Type B pancreatic cell (in vitro differentiated cells): Measurements from ENCODE around the gene EML3. TPM values are rescaled to one million over a fixed set of nuclear protein-coding genes. Genes with fewer than 3 reads are reported as not detected.

Experiments used
- DNase-seq: peaks from one replicate; pipeline ENCODE4 v3.0.0; 2021; ENCODE audit warnings: mixed read lengths; ENCODE audit not compliant: unreplicated experiment; ENCODE audit errors: extremely low spot score
- H3K27ac Mint-ChIP-seq: 2 replicates; pipeline ENCODE4 v1.8.0; 2021; ENCODE audit warnings: mild to moderate bottlenecking, mixed read lengths
- H3K27me3 Mint-ChIP-seq: 2 replicates; pipeline ENCODE4 v1.8.0; 2021; ENCODE audit warnings: mixed read lengths
- H3K36me3 Mint-ChIP-seq: 2 replicates; pipeline ENCODE4 v1.8.0; 2021; ENCODE audit warnings: mixed read lengths
- H3K4me1 Mint-ChIP-seq: one replicate; pipeline ENCODE4 v1.8.0; 2021; ENCODE audit warnings: mixed read lengths; ENCODE audit not compliant: unreplicated experiment
- H3K4me3 Mint-ChIP-seq: 2 replicates; pipeline ENCODE4 v1.8.0; 2021; ENCODE audit warnings: mild to moderate bottlenecking, mixed read lengths
- H3K9me3 Mint-ChIP-seq: 2 replicates; pipeline ENCODE4 v1.8.0; 2021; ENCODE audit warnings: mixed read lengths
- total RNA-seq: library from RNA; stranded (reverse); gene quantifications from 2 replicates; pipeline ENCODE4 v1.2.1, GENCODE V29; 2021; ENCODE audit warnings: low replicate concordance
- TF ChIP-seq, protein P1 (sequence below): fragments of 200-600 bp; sonication (generic); conservative IDR thresholded peaks from 2 replicates; pipeline ENCODE4 v1.5.0; 2021; ENCODE audit warnings: antibody characterized with exemption, mild to moderate bottlenecking

Gene EML3
- total RNA-seq, 1 donor from 2014 or later = 46.0 TPM

- H3K27ac Mint-ChIP-seq = peak overlapping the region; percentile 80
- peaks cover 3% of the 10 kb centered on the region for H3K27me3 Mint-ChIP-seq
- peak overlapping the region; percentile 87 for H3K4me3 Mint-ChIP-seq
- H3K9me3 Mint-ChIP-seq = no peaks in the 10 kb centered on the region
- TF ChIP-seq, protein P1, sequence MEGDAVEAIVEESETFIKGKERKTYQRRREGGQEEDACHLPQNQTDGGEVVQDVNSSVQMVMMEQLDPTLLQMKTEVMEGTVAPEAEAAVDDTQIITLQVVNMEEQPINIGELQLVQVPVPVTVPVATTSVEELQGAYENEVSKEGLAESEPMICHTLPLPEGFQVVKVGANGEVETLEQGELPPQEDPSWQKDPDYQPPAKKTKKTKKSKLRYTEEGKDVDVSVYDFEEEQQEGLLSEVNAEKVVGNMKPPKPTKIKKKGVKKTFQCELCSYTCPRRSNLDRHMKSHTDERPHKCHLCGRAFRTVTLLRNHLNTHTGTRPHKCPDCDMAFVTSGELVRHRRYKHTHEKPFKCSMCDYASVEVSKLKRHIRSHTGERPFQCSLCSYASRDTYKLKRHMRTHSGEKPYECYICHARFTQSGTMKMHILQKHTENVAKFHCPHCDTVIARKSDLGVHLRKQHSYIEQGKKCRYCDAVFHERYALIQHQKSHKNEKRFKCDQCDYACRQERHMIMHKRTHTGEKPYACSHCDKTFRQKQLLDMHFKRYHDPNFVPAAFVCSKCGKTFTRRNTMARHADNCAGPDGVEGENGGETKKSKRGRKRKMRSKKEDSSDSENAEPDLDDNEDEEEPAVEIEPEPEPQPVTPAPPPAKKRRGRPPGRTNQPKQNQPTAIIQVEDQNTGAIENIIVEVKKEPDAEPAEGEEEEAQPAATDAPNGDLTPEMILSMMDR = no peak
- H3K4me1 Mint-ChIP-seq = peaks cover 59% of the 10 kb centered on the region
- H3K36me3 Mint-ChIP-seq = peaks cover 25% of the 10 kb centered on the region
- no peak for DNase-seq
These were observed 9.5 kb downstream of the EML3 start for GRCh38 chr11:62603072-62603408.

DNA sequence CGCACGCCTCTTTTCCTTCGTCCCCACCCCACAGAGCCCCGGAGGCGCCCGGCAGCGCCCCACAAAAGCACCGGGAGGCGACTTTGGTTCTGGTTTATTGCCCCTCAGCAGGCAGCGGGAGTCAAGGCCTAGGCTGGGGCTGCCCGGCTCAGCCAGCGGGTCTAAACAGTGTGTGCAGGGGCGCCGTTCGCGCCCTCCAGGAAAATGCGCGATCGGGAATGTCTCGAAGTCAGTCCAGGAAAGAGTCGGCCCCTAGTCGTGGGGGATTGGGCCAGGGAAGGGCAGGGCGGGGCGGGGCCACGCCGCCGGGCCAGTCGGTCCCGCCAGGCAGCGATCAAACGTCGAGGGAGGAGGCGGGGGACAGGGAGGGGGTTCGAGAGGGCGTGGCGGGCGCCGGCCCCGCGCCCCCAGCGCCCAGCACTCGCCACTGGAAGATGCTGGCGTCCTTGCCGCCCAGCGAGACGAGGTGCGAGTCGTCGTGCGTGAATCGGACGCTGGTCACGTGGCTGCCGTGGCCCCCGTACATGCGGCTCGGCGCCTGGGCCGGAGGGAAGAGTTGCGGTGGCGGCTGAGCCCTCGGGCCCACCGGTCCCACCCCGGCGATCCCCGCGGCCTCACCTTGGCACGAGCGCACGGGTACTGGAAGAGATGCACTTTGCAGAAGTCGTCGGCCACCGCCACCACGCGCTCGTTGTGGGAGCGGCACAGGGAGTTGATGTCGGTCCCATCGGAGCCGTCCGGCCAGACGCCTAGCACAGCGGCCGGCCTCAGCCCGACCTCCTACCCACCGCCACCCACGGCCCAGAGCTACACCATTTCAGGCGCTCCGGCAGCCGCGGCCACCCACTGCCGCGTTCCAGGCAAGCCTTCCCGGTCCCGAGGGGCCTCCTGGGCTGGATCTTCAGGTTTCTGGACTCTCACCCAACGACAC is 10.2 kb downstream of the EML3 start:
- peaks cover 3% of the 10 kb centered on the region for H3K27me3 Mint-ChIP-seq
- no peaks in the 10 kb centered on the region for H3K9me3 Mint-ChIP-seq
- H3K36me3 Mint-ChIP-seq = peaks cover 31% of the 10 kb centered on the region
- TF ChIP-seq, protein P1 = no peak
- H3K4me3 Mint-ChIP-seq = peak overlapping the region; percentile 94
- H3K27ac Mint-ChIP-seq = peak overlapping the region; percentile 100
- peaks cover 54% of the 10 kb centered on the region for H3K4me1 Mint-ChIP-seq
- no peak for DNase-seq

DNA sequence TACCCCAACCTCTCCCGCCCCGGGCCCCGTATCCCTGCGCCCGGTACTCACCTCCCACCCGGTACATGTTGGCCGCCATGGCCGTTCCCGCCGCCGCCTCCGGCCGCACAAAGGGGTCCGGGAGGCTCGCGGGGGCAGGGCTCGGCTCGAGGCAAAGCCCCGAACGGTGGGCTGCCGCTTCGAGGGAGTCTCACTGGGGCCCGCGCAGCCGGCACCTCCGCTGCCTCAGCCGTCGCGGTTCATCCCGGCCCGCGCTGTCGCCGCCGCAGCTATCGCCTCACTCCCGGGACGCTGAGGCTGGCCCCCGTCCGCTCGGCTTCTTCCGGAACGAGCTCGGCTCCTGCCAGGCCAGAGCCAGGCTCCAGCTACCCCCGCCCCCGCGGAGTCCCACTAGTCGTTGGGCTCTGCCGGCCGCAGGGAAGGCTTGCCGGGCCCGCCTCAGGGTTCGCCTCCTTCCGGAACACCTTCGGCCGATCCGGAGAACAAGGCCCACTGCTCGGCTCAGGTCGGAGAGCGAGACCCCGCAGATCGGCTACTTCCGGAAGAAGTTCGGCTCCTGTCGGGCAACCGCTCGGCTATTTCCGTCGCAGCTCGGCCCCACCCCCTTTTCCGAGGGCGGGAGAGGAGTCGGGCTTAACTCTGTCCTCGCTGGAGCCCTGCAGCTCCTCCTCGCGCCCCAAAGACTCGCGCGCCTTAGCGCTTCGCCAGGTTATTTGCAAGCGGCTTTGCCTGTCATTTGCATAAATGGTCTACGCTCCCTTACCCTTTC is 11.0 kb downstream of the EML3 start, which contains the start of gene MTA2:
Gene MTA2, minus strand, starts transcription at position 494 of the 769 bp plus-strand sequence. Its CDS starts 415 bp downstream, at position 79.
- Mint-ChIP-seq H3K9me3 (no peaks in the 10 kb centered on the region), H3K4me3 (peak within 1 kb of the TSS; percentile 94), H3K27me3 (peaks cover 3% of the 10 kb centered on the region), H3K4me1 (peaks cover 50% of the 10 kb centered on the region), H3K27ac (peak within 1 kb of the TSS; percentile 100), H3K36me3 (peaks cover 31% of the 10 kb centered on the region)
- DNase-seq = peak; percentile 100
- TF ChIP-seq, protein P1 = no peak

DNA sequence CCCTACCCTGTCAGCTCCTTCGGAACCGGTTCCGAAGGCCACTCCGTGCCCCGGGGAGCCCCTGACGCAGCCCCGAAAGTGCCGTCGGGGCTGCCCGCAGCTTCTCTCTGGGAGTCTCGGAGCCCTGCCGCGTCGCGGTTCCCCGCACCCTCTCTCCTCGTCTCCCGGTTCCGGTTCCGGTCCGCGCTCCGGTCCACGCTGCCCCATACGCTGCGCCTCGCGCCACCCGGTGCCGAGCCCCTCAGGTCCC is 11.5 kb downstream of the EML3 start:
- H3K4me1 Mint-ChIP-seq = peaks cover 47% of the 10 kb centered on the region
- TF ChIP-seq, protein P1 = no peak
- H3K9me3 Mint-ChIP-seq = no peaks in the 10 kb centered on the region
- no peak for DNase-seq
- peaks cover 3% of the 10 kb centered on the region for H3K27me3 Mint-ChIP-seq
- H3K27ac Mint-ChIP-seq = peak overlapping the region; percentile 100
- peaks cover 31% of the 10 kb centered on the region for H3K36me3 Mint-ChIP-seq
- peak overlapping the region; percentile 94 for H3K4me3 Mint-ChIP-seq

- Mint-ChIP-seq H3K36me3 (peaks cover 31% of the 10 kb centered on the region), H3K9me3 (no peaks in the 10 kb centered on the region), H3K27me3 (peaks cover 3% of the 10 kb centered on the region), H3K27ac (peak overlapping the region; percentile 100), H3K4me3 (peak overlapping the region; percentile 94), H3K4me1 (peaks cover 46% of the 10 kb centered on the region)
- TF ChIP-seq, protein P1 = no peak
- no peak for DNase-seq
These were observed 12.0 kb downstream of the EML3 start for GRCh38 chr11:62600367-62601121.
